Tongue (tissue), 2 donors: Measurements from ENCODE around the gene RBP3. TPM values are rescaled to one million over a fixed set of nuclear protein-coding genes. Genes with fewer than 3 reads are reported as not detected.

ENCODE experiments used
- DNase-seq: peaks from one replicate; pipeline ENCODE4 v3.0.0-alpha.2; 2015
- total RNA-seq: library from RNA; depleted of rRNA; stranded (reverse); fragments of >200 nt; gene quantifications from one replicate; pipeline ENCODE4 v1.2.3, GENCODE V29; 2014

Gene RBP3
- total RNA-seq, 1 donor from 2014 or later = not detected

- peak; percentile 39 for DNase-seq
Observed at GRCh38 chr10:47319784-47320183, 28.4 kb upstream of the RBP3 start.

GRCh38 chr10:47320812-47321211 is 27.4 kb upstream of the RBP3 start:
- no peak for DNase-seq

- DNase-seq = no peak
Observed at GRCh38 chr10:47321521-47322195, 26.5 kb upstream of the RBP3 start.

GRCh38 chr10:47322300-47323061 is 25.7 kb upstream of the RBP3 start, which contains the start of gene GDF2:
Gene GDF2 (plus strand): TSS chr10:47322454. CDS start chr10:47322669, 215 bp downstream.
- DNase-seq = no peak

GRCh38 chr10:47323087-47323486 is 25.1 kb upstream of the RBP3 start:
- no peak for DNase-seq

GRCh38 chr10:47323636-47324296 is 24.4 kb upstream of the RBP3 start:
- DNase-seq = no peak

GRCh38 chr10:47325303-47326291 is 22.6 kb upstream of the RBP3 start:
- no peak for DNase-seq

GRCh38 chr10:47326306-47326926 is 21.7 kb upstream of the RBP3 start:
- DNase-seq = no peak

- no peak for DNase-seq
Observed at GRCh38 chr10:47326927-47327330, 21.2 kb upstream of the RBP3 start.

- no peak for DNase-seq
Observed at GRCh38 chr10:47329855-47330254, 18.3 kb upstream of the RBP3 start.

GRCh38 chr10:47330366-47330765 is 17.8 kb upstream of the RBP3 start:
- no peak for DNase-seq

- DNase-seq = no peak
Observed at GRCh38 chr10:47330804-47331203, 17.4 kb upstream of the RBP3 start.

- DNase-seq = no peak
Observed at GRCh38 chr10:47331491-47331890, 16.7 kb upstream of the RBP3 start.

GRCh38 chr10:47331954-47332353 is 16.2 kb upstream of the RBP3 start:
- no peak for DNase-seq

- DNase-seq = no peak
Observed at GRCh38 chr10:47332371-47332770, 15.8 kb upstream of the RBP3 start.

GRCh38 chr10:47332946-47333345 is 15.2 kb upstream of the RBP3 start:
- peak; percentile 15 for DNase-seq

GRCh38 chr10:47333532-47333931 is 14.6 kb upstream of the RBP3 start:
- no peak for DNase-seq

- DNase-seq = no peak
Observed at GRCh38 chr10:47334466-47335295, 13.5 kb upstream of the RBP3 start.

- DNase-seq = no peak
Observed at GRCh38 chr10:47335906-47336305, 12.3 kb upstream of the RBP3 start.

GRCh38 chr10:47336387-47337134 is 11.6 kb upstream of the RBP3 start:
- DNase-seq = no peak
